Nephron (organoid): ENCODE measurements around the gene DCLK1.

ENCODE experiments used
- H3K27ac Mint-ChIP-seq, 3 experiments: 2 replicates each; pipeline ENCODE4 v1.8.0; 2020; ENCODE audit warnings: mixed read lengths in 3 of 3, mild to moderate bottlenecking in 2 of 3, moderate library complexity in 1 of 3
- H3K27me3 Mint-ChIP-seq: 2 replicates; pipeline ENCODE4 v1.8.0; 2021; ENCODE audit warnings: low read depth, mild to moderate bottlenecking, moderate library complexity, mixed read lengths
- H3K36me3 Mint-ChIP-seq: 2 replicates; pipeline ENCODE4 v1.8.0; 2020; ENCODE audit warnings: low read depth, mixed read lengths
- H3K4me1 Mint-ChIP-seq: 2 replicates; pipeline ENCODE4 v1.8.0; 2020; ENCODE audit warnings: mixed read lengths
- H3K4me3 Mint-ChIP-seq, 3 experiments: 2 replicates each; pipeline ENCODE4 v1.8.0; 2020; ENCODE audit warnings: mild to moderate bottlenecking in 3 of 3, mixed read lengths in 3 of 3, moderate library complexity in 2 of 3
- H3K9me3 Mint-ChIP-seq: 2 replicates; pipeline ENCODE4 v1.8.0; 2020; ENCODE audit warnings: mixed read lengths
- CTCF ChIP-seq, 3 experiments: fragments of 200-600 bp; sonication (generic); IDR thresholded peaks; one replicate each; pipeline ENCODE4 v1.5.0; 2021; ENCODE audit warnings: antibody characterized with exemption in 3 of 3; ENCODE audit not compliant: unreplicated experiment in 3 of 3

DCLK1 gene

GRCh38 chr13:36006894-36007675, 124.1 kb downstream of the DCLK1 start:
- Mint-ChIP-seq H3K9me3 (peaks cover 4% of the 10 kb centered on the region), H3K27ac (no peak overlapping the region), H3K4me1 (no peaks in the 10 kb centered on the region), H3K27me3 (no peaks in the 10 kb centered on the region), H3K36me3 (no peaks in the 10 kb centered on the region), H3K4me3 (no peak overlapping the region)
- TF ChIP-seq CTCF (IDR thresholded peaks at IDR 0.05; ENCODE audit: unreplicated experiment in 3 of 3), result no peak

- H3K4me1 Mint-ChIP-seq, result no peaks in the 10 kb centered on the region
- H3K27me3 Mint-ChIP-seq, result no peaks in the 10 kb centered on the region
- no peak for TF ChIP-seq CTCF (IDR thresholded peaks at IDR 0.05; ENCODE audit: unreplicated experiment in 3 of 3)
- H3K9me3 Mint-ChIP-seq, result peaks cover 4% of the 10 kb centered on the region
- H3K4me3 Mint-ChIP-seq, result no peak overlapping the region
- no peaks in the 10 kb centered on the region for H3K36me3 Mint-ChIP-seq
- no peak overlapping the region for H3K27ac Mint-ChIP-seq
These were observed 124.8 kb downstream of the DCLK1 start for GRCh38 chr13:36006347-36006746.

GRCh38 chr13:36001561-36001960, 129.6 kb downstream of the DCLK1 start:
- peaks cover 4% of the 10 kb centered on the region for H3K9me3 Mint-ChIP-seq
- peaks cover 29% of the 10 kb centered on the region for H3K4me1 Mint-ChIP-seq
- H3K36me3 Mint-ChIP-seq, result no peaks in the 10 kb centered on the region
- no peak overlapping the region for H3K27ac Mint-ChIP-seq
- H3K27me3 Mint-ChIP-seq, result no peaks in the 10 kb centered on the region
- no peak overlapping the region for H3K4me3 Mint-ChIP-seq
- no peak for TF ChIP-seq CTCF (IDR thresholded peaks at IDR 0.05; ENCODE audit: unreplicated experiment in 3 of 3)

GRCh38 chr13:36000028-36000427, 131.2 kb downstream of the DCLK1 start:
- Mint-ChIP-seq H3K4me3 (no peak overlapping the region), H3K27me3 (no peaks in the 10 kb centered on the region), H3K36me3 (no peaks in the 10 kb centered on the region), H3K27ac (peak overlapping the region in 1 of 3 experiments; percentile 12), H3K4me1 (peaks cover 40% of the 10 kb centered on the region), H3K9me3 (no peaks in the 10 kb centered on the region)
- no peak for TF ChIP-seq CTCF (IDR thresholded peaks at IDR 0.05; ENCODE audit: unreplicated experiment in 3 of 3)

- Mint-ChIP-seq H3K36me3 (no peaks in the 10 kb centered on the region), H3K27me3 (no peaks in the 10 kb centered on the region), H3K27ac (peak overlapping the region in 2 of 3 experiments; percentile 9 to 69), H3K4me3 (no peak overlapping the region), H3K4me1 (peaks cover 71% of the 10 kb centered on the region), H3K9me3 (no peaks in the 10 kb centered on the region)
- TF ChIP-seq CTCF (IDR thresholded peaks at IDR 0.05; ENCODE audit: unreplicated experiment in 3 of 3), result no peak
These were observed 134.8 kb downstream of the DCLK1 start for GRCh38 chr13:35996360-35996759.

GRCh38 chr13:35995136-35995535, 136.0 kb downstream of the DCLK1 start:
- peak overlapping the region in 2 of 3 experiments; percentile 40 to 63 for H3K27ac Mint-ChIP-seq

More at GRCh38 chr13:35995136-35995535, 136.0 kb downstream of the DCLK1 start:
- H3K27me3 Mint-ChIP-seq, result no peaks in the 10 kb centered on the region
- no peaks in the 10 kb centered on the region for H3K9me3 Mint-ChIP-seq
- H3K36me3 Mint-ChIP-seq, result no peaks in the 10 kb centered on the region
- H3K4me3 Mint-ChIP-seq, result no peak overlapping the region
- no peak for TF ChIP-seq CTCF (IDR thresholded peaks at IDR 0.05; ENCODE audit: unreplicated experiment in 3 of 3)
- peaks cover 70% of the 10 kb centered on the region for H3K4me1 Mint-ChIP-seq
